ENCODE results near the gene CHMP4A. TPM values are rescaled to one million over a fixed set of nuclear protein-coding genes. Genes with fewer than 3 reads are reported as not detected.

CHMP4A gene
- total and polyA plus RNA-seq, 2 of the 13 experiments (the other 11 are each of a cell fraction or from before 2014, with no cell fraction given), result 83.6 to 113 TPM

- no peak for TF ChIP-seq ZBTB4 (CRISPR knock-in tag; IDR thresholded peaks at IDR 0.05; ENCODE audit: borderline replicate concordance)
- TF ChIP-seq ZFP1 (CRISPR knock-in tag; IDR thresholded peaks at IDR 0.05), result peak; percentile 17; the same call in 1 of the 2 replicates
- no peak for TF ChIP-seq ZNF484 (CRISPR knock-in tag; IDR thresholded peaks at IDR 0.05; ENCODE audit: borderline replicate concordance, low read depth)
- no peak for TF ChIP-seq HOXD1 (CRISPR knock-in tag; IDR thresholded peaks at IDR 0.05)
- no peak; the same call in 1 of the 2 replicates for TF ChIP-seq ZC3H13 (CRISPR knock-in tag; IDR thresholded peaks at IDR 0.05)
- TF ChIP-seq SNAPC4 (CRISPR knock-in tag; IDR thresholded peaks at IDR 0.05), result no peak
- no peak for TF ChIP-seq CREB1 (IDR thresholded peaks at IDR 0.05)
- no peak for TF ChIP-seq CREB1 (CRISPR knock-in tag; IDR thresholded peaks at IDR 0.05)
- no peak for TF ChIP-seq REL (CRISPR knock-in tag; conservative IDR thresholded peaks at IDR 0.05)
- no peak for TF ChIP-seq TP53 (CRISPR knock-in tag; conservative IDR thresholded peaks at IDR 0.05)
- TF ChIP-seq ZBTB21 (CRISPR knock-in tag; IDR thresholded peaks at IDR 0.05), result no peak
- no peak for TF ChIP-seq ZNF44 (CRISPR knock-in tag; IDR thresholded peaks at IDR 0.05)
- TF ChIP-seq, protein P1, sequence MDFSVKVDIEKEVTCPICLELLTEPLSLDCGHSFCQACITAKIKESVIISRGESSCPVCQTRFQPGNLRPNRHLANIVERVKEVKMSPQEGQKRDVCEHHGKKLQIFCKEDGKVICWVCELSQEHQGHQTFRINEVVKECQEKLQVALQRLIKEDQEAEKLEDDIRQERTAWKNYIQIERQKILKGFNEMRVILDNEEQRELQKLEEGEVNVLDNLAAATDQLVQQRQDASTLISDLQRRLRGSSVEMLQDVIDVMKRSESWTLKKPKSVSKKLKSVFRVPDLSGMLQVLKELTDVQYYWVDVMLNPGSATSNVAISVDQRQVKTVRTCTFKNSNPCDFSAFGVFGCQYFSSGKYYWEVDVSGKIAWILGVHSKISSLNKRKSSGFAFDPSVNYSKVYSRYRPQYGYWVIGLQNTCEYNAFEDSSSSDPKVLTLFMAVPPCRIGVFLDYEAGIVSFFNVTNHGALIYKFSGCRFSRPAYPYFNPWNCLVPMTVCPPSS (IDR thresholded peaks at IDR 0.05), result no peak
Observed at GRCh38 chr14:24231263-24232120, 18.2 kb upstream of the CHMP4A start (continued).

Data from HepG2 (cell line).